CD4-positive, alpha-beta T cell treated with Interleukin-6 at 100 ng/mL for 8 hours (primary cell): ENCODE results near the gene ADK.
"Not testable (repeated sequence)": the region's sequence is repeated elsewhere in the genome, so short reads cannot be mapped to it uniquely, and the experiment has no call there.

ENCODE experiments used
- DNase-seq: peaks from one replicate; pipeline ENCODE4 v3.0.0-alpha.2; 2020; ENCODE audit warnings: mixed read lengths, low spot score

The ADK gene

DNA sequence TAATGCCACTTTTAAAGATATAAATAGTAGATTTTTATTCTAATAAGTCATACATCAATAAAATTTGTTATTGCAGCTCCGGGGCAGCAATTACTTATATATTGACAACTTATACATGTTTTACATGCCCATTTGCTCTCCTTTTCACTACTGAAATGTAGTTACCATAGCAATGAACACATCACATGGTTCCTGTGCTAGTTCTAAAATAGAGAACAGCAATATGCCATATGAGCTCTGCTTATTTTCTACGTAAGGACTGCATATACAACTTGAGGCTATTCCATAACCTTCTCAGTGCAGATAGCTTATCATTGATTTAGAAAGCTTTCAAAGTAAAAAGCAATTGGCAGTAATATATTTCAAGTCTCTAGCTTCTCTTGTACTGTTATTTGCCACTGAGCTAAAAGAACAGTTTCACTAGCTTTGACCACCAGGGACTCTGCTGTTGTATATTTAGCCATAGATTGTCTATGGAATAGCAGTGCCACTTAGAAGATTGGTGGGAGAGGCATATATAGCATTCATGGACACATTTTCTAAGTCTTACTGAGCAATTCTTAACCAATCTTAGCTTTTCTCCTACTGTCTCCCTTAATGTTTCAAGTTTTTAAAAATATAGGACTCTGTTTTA is 405.2 kb downstream of the ADK start:
- DNase-seq = no peak

GRCh38 chr10:74557098-74557497 is 406.1 kb downstream of the ADK start:
- DNase-seq = no peak

DNA sequence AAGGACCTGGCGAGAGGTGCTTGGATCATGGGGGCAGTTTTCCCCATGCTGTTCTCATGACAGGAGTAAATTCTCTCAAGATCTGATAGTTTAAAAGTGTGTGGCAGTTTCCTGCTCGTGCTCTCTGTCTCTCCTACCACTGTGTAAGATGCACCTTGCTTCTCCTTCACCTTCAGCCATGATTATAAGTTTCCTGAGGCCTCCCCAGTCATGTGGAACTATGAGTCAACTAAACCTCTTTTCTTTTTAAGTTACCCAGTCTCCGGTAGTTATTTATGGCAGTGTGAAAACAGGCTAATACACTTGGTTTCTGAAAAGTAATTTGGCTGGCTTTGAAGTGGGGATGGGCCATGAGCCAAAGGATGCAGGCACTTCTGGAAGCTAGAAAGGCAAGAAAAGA is 407.4 kb downstream of the ADK start:
- DNase-seq = no peak

DNA sequence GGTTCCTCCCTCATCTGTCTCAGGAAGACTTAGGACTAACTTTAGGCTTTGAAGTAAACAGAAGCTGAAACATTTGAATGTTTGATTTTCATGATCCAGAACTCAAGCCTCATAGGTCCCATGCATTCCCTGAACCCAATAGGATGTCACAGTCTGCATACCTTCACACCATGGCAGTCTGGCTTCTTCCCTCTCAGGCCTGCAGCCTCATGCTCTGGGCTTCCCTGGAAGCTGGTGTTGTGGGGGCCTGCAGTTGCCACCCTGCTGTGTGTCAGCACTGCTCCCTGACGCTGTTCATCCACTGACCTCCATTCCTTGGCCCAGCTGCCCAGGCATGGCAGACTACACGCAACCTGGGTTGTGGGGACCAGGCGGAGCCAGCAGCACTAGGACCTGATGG is 407.9 kb downstream of the ADK start:
- DNase-seq = no peak

DNA sequence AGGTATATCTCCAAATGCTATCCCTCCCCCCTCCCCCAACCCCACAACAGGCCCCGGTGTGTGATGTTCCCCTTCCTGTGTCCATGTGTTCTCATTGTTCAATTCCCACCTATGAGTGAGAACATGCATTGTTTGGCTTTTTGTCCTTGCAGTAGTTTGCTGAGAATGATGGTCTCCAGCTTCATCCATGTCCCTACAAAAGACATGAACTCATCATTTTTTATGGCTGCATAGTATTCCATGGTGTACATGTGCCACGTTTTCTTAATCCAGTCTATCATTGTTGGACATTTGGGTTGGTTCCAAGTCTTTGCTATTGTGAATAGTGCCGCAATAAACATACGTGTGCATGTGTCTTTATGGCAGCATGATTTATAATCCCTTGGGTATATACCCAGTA is 417.9 kb downstream of the ADK start:
- not testable (repeated sequence) for DNase-seq

- not testable (repeated sequence) for DNase-seq
These were observed 422.5 kb downstream of the ADK start for GRCh38 chr10:74573497-74573896.

DNA sequence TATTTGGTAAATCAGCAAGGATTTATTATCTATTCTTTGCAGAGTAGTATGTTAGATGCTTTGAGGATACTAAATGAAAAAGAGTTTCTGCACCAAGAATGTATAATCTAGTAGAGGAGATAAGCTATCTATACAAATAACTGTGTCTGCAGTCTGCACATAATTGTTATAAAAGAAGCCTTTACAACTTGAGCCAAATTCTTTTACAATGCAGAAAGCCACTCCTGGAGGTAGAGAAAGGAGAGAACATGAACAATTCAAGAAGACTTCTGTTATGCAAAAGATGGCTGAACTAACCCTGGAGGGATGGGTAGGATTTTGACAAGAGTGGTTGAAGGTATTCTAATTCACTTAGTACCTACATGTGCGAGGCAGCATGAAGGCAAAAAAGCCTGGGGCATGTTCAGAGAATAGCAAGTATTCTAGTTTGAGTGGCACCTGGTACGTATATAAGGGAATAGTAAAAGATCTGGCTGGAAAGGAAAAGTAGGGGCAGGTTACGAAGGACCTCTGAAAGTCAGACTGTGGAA is 424.2 kb downstream of the ADK start:
- no peak for DNase-seq

DNA sequence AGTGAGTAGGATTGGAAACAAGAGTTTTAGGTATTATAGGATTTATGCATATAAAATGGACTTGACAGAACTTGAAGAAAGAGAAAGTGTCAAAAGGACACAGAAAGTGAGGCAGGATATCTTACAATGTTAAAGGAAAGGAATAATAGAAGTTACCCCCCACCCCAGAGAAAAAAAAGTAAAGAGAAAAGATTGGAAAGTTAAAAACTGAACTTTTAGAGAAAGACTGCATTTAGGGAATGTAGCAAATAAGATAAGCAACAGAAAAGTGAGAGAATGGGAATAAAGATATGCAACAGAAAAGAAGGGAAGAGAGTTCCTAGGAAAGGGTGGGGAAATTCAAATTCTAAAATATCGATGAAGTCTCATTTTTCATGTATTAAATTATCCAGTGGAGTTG is 424.9 kb downstream of the ADK start:
- DNase-seq = no peak

DNA sequence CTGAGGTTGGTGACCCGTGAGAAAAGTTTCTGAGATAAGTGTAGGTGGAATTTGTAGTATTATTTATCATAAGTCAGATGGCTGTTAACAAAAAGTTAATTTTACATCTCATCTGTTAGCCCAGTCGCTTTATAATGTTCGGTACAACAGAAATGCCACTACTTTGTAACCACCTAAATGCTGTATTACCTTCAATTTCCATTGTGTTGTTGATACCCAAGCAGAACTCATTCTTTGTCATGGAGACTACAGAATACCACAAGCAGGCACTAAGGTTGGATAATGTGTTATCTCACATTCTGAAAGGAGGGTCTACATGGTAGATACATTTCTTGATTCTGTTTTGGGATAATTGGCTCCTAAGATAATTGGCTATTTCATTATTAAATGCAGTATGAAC is 425.6 kb downstream of the ADK start:
- no peak for DNase-seq

GRCh38 chr10:74580438-74580837 is 429.4 kb downstream of the ADK start:
- DNase-seq = not testable (repeated sequence)

GRCh38 chr10:74582566-74582965 is 431.5 kb downstream of the ADK start:
- DNase-seq = no peak

GRCh38 chr10:74585231-74586087 is 434.4 kb downstream of the ADK start:
- peak; percentile 44 for DNase-seq

- DNase-seq = peak; percentile 70
These were observed 435.1 kb downstream of the ADK start for GRCh38 chr10:74586088-74586585.

- no peak for DNase-seq
These were observed 436.3 kb downstream of the ADK start for GRCh38 chr10:74587109-74587854.

- peak; percentile 86 for DNase-seq
These were observed 438.2 kb downstream of the ADK start for GRCh38 chr10:74589226-74589673.

- no peak for DNase-seq
These were observed 438.8 kb downstream of the ADK start for GRCh38 chr10:74589851-74590250.

DNA sequence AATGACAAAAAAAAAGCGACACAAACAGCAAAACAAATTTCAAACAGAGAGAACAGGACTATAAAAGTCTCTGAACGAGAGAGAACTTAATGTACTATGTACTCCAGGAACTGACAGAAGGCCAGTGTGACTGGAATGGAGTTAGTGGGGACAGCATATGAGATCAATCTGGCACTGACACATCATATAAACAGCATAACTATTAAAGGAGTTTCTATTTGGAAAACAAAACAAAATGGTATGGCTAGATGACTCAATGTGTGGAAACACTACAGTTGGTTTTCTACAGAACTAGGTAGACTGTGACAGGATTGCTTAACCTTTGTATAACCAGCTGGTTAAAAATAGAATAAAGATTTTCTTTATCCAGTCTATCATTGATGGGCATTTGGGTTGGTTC is 442.4 kb downstream of the ADK start:
- no peak for DNase-seq

DNA sequence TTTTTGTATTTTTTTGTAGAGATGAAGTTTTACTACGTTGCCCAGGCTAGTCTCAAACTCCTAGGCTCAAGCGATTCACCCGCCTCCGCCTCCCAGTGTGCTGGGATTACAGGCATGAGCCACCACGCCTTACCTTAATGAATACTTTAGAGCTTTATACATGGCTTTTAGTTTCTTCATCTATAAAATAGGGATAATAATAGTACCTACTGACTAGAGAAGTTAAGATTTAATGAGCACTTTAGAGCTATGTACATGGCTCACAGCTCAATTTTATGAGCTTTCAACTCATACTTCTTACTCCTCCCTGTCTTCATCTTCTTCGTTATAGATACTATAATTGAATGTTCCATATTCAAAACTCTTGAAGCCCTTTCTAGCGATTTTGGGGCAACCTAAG is 445.7 kb downstream of the ADK start:
- DNase-seq = no peak

DNA sequence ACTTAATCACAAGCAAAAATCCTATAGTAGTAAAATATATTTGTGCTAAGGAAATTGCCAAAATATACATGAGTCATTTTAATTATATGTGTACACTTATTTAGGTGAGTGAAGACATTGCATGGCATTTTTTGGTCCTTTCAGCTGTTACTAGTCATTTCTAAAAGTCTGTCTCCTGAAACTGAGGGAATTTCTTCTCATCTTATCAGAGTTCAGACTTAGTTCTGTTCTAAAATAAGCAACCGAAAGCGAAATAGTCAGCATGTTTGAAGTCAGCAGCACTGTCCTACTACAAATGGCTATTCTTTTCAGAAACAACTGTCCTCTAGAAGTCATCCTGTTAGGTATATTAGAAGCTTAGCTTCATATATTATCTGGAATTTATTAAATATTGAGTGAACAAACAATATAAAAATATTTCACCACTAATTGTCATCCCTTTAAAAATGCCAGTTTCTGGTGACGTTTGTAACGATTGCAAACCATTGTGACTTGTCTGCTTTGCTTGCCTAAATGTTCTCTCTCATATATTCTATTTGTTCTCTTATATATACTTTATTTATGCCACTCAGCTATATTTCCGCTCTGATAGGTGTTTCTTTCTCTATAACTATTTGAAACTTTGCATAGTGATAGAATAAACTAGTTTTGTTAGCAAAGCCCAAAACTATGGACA is 448.0 kb downstream of the ADK start:
- no peak for DNase-seq

DNA sequence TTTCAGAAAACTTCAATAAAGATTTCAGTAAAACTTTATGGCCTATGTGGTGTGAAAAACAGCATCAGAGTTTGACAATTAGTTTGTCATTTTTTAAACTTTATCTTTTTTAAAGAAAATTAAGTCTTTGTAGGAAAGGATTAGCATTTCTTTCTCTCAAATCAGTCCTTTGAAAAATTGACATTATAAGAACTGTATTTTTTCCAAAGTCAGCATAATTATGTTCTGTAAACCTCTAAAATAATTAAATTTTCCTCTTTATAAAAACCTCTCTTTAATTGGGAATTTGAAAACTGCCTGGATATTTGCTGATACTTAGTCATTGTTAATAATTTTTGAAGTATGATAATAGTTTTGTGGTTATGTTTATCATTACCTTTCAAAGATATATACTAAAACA is 448.7 kb downstream of the ADK start:
- no peak for DNase-seq

- DNase-seq = no peak
These were observed 449.1 kb downstream of the ADK start for GRCh38 chr10:74600170-74600569.

GRCh38 chr10:74602576-74602975 is 451.6 kb downstream of the ADK start:
- no peak for DNase-seq
